Fibroblast of mammary gland (primary cell): ENCODE results near the gene LRP5.

Source experiments
- DNase-seq: peaks from one replicate; pipeline ENCODE4 v3.0.0-alpha.2; 2010; ENCODE audit warnings: low read depth
- H3K4me3 ChIP-seq: 2 replicates; pipeline ENCODE4 v1.5.1; 2011; ENCODE audit warnings: low read depth, mild to moderate bottlenecking, low read length, moderate library complexity; ENCODE audit not compliant: control insufficient read depth
- TF ChIP-seq, protein P1 (sequence below): conservative IDR thresholded peaks from 2 replicates; pipeline ENCODE4 v1.5.1; 2011; ENCODE audit warnings: low read depth, low read length, inconsistent platforms; ENCODE audit not compliant: control insufficient read depth, insufficient read depth

Gene LRP5

GRCh38 chr11:68331338-68331947 lies 19.1 kb downstream of the LRP5 start:
- TF ChIP-seq, protein P1, sequence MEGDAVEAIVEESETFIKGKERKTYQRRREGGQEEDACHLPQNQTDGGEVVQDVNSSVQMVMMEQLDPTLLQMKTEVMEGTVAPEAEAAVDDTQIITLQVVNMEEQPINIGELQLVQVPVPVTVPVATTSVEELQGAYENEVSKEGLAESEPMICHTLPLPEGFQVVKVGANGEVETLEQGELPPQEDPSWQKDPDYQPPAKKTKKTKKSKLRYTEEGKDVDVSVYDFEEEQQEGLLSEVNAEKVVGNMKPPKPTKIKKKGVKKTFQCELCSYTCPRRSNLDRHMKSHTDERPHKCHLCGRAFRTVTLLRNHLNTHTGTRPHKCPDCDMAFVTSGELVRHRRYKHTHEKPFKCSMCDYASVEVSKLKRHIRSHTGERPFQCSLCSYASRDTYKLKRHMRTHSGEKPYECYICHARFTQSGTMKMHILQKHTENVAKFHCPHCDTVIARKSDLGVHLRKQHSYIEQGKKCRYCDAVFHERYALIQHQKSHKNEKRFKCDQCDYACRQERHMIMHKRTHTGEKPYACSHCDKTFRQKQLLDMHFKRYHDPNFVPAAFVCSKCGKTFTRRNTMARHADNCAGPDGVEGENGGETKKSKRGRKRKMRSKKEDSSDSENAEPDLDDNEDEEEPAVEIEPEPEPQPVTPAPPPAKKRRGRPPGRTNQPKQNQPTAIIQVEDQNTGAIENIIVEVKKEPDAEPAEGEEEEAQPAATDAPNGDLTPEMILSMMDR = no peak
- H3K4me3 ChIP-seq = no peak overlapping the region
- no peak for DNase-seq

DNA sequence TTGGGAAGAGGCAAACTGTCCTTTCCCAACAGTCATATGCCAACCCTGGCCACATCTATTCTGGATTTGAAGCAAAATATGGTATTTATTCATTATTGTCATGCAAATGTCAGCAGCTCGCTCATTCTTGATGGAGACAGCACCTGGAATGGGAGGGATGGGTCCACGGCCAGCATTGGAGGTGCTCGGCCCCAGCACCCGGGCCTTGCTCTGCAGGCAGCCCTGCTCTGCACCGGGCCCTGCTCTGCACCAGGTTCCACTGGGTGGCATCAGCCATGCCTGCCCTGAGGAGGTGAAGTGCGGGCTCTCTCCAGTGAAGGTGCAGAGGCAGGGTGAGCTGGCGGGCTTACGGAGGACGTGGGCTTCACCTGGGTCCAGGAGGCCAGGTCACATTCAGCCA lies 19.8 kb downstream of the LRP5 start:
- TF ChIP-seq, protein P1 = no peak
- no peak overlapping the region for H3K4me3 ChIP-seq

GRCh38 chr11:68333173-68333572 lies 20.8 kb downstream of the LRP5 start:
- TF ChIP-seq, protein P1 = no peak
- no peak for DNase-seq
- no peak overlapping the region for H3K4me3 ChIP-seq

More for the DNA sequence above, 19.8 kb downstream of the LRP5 start:
- DNase-seq = no peak

DNA sequence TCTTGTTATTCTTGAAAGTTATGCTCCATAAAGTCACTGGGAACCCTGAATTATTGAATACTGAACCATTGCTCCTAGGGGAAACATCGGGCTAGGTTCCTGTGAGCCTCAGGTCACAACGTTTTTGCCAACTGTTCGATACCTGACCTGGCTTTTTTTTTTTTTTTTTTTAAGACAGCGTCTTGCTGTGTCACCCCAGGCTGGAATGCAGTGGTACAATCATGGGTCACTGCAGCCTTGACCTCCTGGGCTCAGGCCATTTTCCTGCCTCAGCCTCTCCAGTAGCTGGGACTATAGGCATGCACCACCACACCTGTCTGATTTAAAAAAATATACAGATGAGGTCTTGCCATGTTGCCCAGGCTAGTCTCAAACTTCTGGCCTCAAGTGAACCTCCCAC lies 22.5 kb downstream of the LRP5 start:
- TF ChIP-seq, protein P1 = no peak
- DNase-seq = no peak
- H3K4me3 ChIP-seq = no peak overlapping the region

GRCh38 chr11:68335683-68336082 lies 23.3 kb downstream of the LRP5 start:
- DNase-seq = no peak
- H3K4me3 ChIP-seq = no peak overlapping the region
- TF ChIP-seq, protein P1 = no peak

GRCh38 chr11:68336716-68337115 lies 24.3 kb downstream of the LRP5 start:
- DNase-seq = no peak
- no peak overlapping the region for H3K4me3 ChIP-seq
- TF ChIP-seq, protein P1 = no peak

GRCh38 chr11:68337399-68337835 lies 25.0 kb downstream of the LRP5 start:
- TF ChIP-seq, protein P1 = no peak
- no peak overlapping the region for H3K4me3 ChIP-seq
- DNase-seq = no peak
